HG02973 (cell line): ENCODE data around the gene SOX18.

Experiments used
- ATAC-seq: cut with Tn5 transposase; IDR thresholded peaks from one replicate; pipeline ENCODE4 v1.9.1; 2021; ENCODE audit warnings: moderate library complexity; ENCODE audit not compliant: unreplicated experiment

SOX18 gene

GRCh38 chr20:64080813-64081623 lies 31.6 kb upstream of the SOX18 start:
- no peak for ATAC-seq

GRCh38 chr20:64080013-64080812 lies 30.8 kb upstream of the SOX18 start, which contains the start of gene OPRL1:
Gene OPRL1 (plus strand): TSS chr20:64080082. CDS start chr20:64092721, 12,639 bp downstream.
- no peak for ATAC-seq

GRCh38 chr20:64079273-64080012 lies 30.0 kb upstream of the SOX18 start, which contains the start of gene RGS19:
Gene RGS19 (minus strand): TSS chr20:64079518. CDS start chr20:64076886, 2,632 bp downstream.
- peak; percentile 39 for ATAC-seq

- ATAC-seq, result no peak
These were observed 29.5 kb upstream of the SOX18 start for GRCh38 chr20:64078934-64079272.

- no peak for ATAC-seq
These were observed 28.6 kb upstream of the SOX18 start for GRCh38 chr20:64077876-64078551.

GRCh38 chr20:64077541-64077875 lies 28.1 kb upstream of the SOX18 start:
- no peak for ATAC-seq

GRCh38 chr20:64077094-64077493 lies 27.7 kb upstream of the SOX18 start:
- no peak for ATAC-seq

- ATAC-seq, result no peak
These were observed 26.9 kb upstream of the SOX18 start for GRCh38 chr20:64076061-64076997.

- no peak for ATAC-seq
These were observed 26.1 kb upstream of the SOX18 start for GRCh38 chr20:64075556-64075955.

GRCh38 chr20:64074963-64075362 lies 25.5 kb upstream of the SOX18 start:
- no peak for ATAC-seq

- no peak for ATAC-seq
These were observed 24.8 kb upstream of the SOX18 start for GRCh38 chr20:64074184-64074789.

- no peak for ATAC-seq
These were observed 24.2 kb upstream of the SOX18 start for GRCh38 chr20:64073476-64074183.

- ATAC-seq, result no peak
These were observed 23.1 kb upstream of the SOX18 start for GRCh38 chr20:64072498-64073063.

GRCh38 chr20:64071341-64072332 lies 22.2 kb upstream of the SOX18 start:
- ATAC-seq, result no peak

- no peak for ATAC-seq
These were observed 21.0 kb upstream of the SOX18 start for GRCh38 chr20:64070244-64070993.

- ATAC-seq, result no peak
These were observed 20.3 kb upstream of the SOX18 start for GRCh38 chr20:64069614-64070243.
